Right kidney (tissue), 1 donor: ENCODE measurements around the gene THSD7A.

Experiments used
- DNase-seq: peaks from one replicate; pipeline ENCODE4 v3.0.0-alpha.2; 2016

The THSD7A gene

DNA sequence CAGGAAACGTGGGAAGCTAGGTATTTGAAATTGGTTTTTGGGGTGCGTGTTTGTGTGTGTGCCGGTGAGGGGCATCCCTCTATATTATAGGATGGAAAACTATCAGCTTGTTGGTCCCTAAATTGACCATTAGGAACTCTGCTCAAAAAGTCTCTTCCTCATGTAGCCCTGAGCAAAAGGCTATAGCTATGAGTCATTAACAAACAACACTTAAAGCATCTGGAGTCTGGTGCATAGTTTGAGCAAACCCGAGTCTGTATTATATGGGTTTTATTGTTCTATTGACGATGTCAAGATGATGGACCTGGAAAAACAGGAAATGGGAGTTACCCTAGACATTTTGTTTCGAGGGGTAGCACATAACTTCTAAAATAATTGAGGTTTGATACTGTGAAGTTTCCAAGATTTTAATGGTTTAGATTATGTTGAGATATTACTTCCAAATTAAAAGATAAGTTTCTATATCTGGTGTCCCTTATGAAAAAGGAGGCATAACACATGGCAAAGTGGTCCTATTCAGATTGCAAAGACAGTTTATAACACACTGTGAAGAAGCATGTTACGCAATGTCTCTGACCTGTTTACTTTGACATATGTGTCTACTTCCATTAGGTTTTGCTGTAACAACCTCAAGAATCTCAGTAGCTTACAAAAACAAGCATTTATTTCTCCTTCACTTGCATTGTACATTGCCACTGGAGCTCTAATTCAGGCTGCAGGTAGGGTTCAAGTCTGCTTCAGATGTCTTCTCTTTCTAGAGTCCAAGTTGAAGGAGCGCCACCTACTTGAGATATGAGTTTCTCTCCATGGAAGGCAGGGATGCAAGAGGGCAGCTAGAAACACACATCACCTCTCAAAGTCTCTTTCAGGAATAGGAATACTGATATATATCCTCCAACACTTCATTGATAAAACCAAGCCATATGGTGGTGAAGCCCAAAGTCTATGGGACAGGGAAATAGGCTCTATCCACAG is 500.6 kb downstream of the THSD7A start:
- DNase-seq, result no peak

DNA sequence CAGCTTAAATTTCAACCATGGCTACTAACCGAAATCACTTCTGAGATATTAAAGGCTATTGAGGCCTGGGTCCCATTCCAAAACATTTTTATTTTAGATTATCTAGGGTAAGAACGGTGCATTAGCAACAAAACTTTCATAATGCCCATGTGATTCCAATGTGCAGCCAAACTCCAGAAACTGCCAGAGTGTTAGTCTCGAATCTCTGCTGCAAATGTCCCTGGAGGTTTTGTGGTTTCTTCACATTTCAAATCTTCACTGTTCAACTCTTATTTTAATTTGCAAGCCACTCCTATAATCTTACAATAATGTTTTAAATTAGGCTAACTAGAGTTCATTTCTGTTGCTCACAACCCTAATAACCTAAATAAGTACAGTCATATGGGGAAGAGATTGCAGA is 501.3 kb downstream of the THSD7A start:
- no peak for DNase-seq

DNA sequence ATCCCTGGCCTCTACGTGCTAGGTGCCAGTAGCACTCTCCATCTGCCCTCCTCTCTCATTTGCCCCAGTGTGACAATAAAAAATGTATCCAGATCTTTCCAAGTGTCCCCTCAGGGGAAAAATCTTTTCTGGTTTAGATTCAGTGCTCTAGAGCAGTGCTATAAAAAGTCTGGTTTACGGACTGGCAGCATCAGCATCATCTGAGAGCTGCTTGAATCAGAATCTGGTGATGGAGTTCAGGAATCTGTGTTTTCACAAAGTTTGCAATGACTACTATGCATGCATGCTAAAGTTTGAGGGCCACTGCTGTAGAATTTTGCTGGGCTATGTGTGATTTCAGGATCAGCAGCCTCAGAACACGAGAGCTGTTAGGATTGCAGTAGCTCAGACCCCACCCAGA is 501.8 kb downstream of the THSD7A start:
- no peak for DNase-seq

DNA sequence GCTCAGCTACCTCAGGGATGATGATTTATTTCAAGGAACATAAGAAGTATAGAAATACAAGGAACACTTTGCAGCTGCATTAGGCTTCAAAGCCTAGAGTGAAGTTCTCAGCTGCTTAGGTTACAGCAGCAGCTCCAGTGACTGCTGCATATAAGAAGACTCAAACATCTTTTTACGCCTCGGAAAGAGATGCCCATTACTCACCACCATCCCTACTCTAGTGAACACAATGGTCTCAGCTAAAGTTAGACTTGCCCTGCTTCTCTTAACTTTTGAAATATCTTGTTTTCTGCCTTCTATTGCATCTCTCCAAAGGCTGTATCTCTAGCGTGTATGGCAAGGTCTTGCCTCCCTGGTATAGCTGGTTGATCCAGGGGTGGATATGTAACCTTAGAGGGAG is 502.4 kb downstream of the THSD7A start:
- DNase-seq, result no peak

DNA sequence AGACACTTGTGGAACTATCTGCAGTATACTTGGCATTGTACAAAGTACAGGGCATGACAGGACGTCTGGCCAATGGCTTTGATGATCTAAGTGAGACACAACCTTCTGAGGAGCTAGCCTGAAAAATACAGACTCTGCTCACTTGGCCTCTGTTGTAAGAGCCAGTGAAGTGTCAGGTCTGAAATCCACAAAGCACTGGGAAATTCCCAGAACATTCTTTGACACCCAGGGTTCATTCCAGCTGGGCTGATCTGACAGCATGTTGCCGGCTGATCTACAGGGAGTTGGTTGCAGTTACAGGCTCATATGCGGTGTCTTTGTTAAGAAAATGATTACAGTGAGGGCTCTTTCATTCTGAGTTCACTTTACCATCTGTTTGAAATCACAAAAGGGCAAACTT is 503.7 kb downstream of the THSD7A start:
- DNase-seq, result no peak

DNA sequence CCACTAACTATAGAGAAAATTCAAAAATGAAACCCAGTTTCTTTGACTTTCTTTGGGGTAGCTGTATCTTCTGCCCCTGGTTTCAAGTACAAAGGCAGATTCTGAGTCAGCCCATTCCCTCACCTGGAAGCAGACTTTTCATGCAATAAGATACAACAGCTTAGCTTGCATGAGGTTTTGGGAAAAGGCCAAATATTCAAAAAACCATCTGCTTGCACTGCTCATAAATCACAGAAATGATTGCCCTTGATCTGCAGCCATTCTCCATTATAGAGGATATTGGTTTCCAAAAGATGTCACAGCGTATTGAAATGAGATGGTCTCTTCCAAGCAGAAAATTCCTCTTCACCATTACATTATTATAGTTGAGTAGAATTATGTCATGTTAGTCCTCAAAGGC is 504.4 kb downstream of the THSD7A start:
- DNase-seq, result no peak
